GM18951 (cell line): ENCODE measurements around the gene HECW1.

ENCODE experiments used
- POLR2A ChIP-seq: IDR thresholded peaks from 4 replicates; pipeline ENCODE4 v1.6.1; 2011; ENCODE audit warnings: mild to moderate bottlenecking; ENCODE audit not compliant: insufficient read length, insufficient read depth; ENCODE audit errors: extremely low read depth
- in situ Hi-C: fragments of 300-500 bp; cut with MboI; formaldehyde crosslinking; loops from one replicate; pipeline ENCODE4 v1.12.0; 2022; ENCODE audit warnings: low sequenced_read_pairs, mixed read lengths, inconsistent platforms; ENCODE audit not compliant: unreplicated experiment

Gene HECW1

DNA sequence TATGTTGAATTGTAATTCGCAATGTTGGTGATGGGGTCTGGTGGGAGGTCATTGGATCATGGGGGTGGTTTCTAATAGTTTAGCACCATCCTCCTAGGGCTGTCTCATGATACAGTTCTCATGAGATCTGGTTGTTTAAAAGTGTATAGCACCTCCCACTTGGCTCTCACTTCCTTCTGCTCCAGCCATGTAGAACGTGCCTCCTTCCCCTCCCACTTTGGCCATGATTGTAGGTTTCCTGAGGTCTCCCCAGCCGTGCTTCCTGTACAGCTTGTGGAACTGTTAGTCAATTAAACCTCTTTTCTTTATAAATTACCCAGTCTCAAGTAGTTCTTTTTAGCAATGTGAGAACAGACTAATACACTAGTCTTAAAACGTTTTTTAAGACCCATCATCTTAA lies 15.6 kb upstream of the HECW1 start:
- TF ChIP-seq POLR2A = no peak
- in situ Hi-C loops = no loop called here

DNA sequence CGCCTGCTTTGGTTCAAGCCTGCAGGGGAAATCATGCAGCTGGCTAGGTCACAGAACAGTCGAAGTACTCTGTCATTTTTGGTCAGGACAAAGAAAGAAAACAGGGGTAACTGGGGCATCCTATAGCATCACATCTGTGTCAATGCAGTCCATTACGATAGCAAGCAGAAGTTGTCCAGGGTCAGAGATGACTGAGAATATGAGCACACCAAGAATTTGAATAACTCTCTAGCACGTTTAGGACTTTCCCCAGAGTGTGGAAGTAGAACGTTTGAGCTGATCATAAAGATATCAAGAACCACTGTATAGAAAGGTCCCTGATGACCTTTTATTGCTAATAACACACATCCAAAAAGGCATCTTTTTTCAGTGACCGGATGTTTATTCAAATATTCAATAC lies 12.7 kb upstream of the HECW1 start:
- in situ Hi-C loops = no loop called here
- TF ChIP-seq POLR2A = no peak

DNA sequence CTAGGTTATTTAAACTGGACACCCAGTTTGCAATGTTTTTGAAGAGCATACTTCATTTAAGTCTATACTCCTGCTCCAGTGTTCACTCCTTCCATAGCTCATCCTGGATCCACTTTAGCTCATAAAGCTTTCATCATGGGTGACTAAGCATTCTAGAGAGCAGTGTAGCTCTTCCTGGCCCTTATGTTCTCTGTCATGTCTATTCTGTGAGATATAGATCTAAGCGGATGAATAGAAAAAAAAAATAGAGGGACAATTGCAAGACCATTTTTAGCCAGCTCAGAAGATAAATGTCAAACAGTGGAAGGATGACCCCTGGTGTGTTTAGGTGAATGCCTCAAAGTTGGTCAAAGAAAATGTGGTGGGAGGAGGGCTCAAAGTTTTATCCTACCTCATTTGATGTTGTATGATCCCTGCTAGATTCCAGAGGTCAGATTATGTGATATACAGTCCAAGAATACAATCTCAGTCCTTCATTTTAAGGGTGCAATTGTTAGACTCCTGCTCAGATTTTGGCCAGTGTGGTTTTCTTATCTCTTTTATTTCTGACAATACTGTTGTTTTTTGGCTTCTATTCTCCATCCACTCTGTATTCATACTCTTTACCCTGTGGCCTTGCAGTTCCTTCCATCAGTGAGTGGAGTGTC lies 7.5 kb upstream of the HECW1 start:
- TF ChIP-seq POLR2A = no peak
- in situ Hi-C loops = no loop called here

DNA sequence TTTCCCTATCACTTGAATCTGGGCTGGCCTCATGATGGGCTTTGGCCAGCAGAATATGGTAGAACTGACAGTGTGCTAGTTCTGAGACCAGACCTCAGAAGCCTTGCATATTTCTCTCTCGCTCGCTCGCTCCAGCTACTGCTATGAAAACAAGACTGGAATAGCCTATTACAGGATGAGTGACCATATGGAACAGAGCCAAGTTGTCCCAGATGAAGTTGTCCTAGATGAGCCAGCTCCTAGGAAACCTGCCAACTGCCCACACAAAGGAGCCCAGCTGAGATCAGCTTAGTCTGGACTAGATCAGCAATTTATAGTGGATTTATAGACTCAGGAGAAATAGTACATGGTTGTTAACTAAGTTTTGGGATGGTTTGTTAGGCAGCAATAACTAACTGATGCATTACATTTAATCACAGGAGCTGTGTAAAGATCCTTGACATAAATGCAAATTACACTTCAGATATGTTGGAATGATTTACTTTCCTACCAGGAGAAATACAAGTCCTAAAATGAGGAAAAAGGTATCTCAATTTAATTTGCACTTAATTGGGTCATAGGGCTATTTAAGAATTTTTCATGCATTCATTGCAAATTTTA lies 6.8 kb upstream of the HECW1 start:
- in situ Hi-C loops = no loop called here
- TF ChIP-seq POLR2A = no peak

DNA sequence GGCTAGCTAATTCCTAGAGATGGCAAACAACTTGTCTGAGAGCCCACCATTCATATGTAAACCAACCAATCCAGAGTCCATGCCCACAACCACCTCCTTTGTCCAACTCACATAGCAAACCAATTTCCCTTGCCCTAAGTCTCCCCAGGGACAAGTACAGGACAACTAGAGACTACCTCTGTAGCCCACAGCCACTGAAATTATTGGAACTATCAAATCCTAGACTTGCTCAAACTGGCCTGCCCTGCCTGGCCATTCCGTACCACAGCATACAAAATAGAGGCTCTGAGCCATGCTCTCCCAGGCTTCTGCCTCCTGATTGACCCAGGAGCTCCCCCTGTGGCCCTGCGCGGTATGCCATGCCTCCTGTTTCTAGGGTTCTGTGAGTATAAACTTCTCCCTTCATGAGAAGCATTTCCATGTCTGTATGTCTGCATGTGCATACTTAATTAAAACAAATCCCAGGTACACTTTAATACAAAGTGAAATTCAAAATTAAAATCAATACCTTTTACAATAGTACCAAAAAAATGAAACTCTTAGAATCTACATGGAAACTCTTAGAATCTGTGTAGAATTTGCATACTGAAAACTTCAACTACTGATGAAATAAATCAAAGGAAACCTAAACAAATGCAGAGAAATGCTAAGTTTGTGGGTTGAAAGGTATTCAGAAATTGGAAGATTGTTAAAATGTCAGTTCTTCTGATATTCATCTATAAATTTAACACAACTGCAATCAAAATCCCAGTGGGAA lies 4.0 kb upstream of the HECW1 start:
- TF ChIP-seq POLR2A = no peak

DNA sequence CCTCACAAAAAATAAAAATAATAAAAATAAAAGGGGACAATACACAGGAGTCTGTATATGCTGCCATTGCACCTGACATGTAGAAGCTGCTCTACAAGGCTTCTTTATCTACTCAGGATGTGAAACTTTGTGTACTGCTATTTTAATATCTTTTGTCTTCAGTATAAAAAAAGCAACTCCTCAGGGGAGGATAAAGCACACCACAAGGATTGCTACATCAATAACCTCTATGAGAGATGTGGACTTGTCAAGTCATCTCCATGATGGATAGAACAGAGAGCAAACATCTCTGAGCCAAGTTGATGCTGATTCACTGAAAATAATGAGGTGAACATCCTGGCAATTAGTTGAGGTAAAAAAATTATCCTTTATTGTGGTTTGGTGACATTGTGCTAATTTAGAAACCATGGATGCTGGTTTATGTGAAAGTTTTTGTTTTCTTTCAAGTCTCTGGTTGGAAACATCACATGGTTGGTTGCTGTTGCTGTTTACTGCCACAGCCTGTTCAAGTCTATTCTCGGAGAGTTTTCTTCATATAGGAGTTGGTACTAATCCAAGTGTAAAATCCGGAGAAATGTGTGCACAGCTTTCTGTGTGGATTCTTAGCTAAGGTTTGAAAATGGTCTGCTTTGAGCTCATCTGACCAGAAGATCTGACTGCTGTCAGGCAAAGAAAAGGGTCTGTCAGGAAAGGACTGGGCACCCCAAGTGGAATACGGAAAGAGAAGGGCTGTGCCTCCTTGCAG lies 1.5 kb upstream of the HECW1 start:
- in situ Hi-C loops = no loop called here
- no peak for TF ChIP-seq POLR2A

More for the DNA sequence above, 4.0 kb upstream of the HECW1 start:
- in situ Hi-C loops = no loop called here

DNA sequence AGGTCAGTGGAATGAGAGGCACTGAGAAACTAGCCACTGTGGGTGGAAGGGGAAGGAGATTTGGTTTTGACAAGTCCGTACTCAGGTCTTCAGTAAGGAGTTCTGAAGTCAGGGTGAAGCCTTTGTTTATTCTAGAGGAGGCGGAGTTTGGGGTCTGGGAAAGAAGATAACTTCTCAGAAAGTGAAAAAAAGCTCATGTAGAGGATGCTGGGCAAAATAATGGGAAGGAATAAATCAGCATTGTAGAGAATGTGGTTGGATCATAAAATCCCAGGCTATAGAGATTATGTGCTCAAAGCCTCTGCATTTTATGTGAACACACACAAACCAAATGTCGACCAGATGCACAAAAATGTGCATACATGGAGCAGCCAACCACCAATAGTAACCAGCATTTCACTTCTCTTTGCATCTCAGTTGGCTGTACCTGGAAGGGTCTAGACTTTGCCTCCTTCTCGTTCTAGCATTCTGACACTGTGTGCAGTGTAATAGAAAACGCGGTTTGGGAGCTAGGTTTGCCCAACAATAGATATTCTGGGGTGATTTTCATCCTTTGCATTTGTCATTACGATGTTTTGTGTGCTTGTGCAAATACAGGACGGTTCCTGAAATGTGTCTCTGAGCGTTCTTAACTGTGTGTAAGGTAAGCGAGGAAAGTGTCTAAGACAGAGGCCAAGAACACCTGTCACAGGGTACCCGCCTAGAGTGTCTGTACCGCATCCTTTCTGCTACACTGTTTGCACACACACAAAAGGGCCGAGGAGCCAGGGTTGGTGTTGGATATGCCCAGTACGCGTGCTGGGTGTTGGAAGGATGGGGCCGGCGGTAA lies 603 bp upstream of the HECW1 start:
- in situ Hi-C loops = no loop called here
- no peak for TF ChIP-seq POLR2A

DNA sequence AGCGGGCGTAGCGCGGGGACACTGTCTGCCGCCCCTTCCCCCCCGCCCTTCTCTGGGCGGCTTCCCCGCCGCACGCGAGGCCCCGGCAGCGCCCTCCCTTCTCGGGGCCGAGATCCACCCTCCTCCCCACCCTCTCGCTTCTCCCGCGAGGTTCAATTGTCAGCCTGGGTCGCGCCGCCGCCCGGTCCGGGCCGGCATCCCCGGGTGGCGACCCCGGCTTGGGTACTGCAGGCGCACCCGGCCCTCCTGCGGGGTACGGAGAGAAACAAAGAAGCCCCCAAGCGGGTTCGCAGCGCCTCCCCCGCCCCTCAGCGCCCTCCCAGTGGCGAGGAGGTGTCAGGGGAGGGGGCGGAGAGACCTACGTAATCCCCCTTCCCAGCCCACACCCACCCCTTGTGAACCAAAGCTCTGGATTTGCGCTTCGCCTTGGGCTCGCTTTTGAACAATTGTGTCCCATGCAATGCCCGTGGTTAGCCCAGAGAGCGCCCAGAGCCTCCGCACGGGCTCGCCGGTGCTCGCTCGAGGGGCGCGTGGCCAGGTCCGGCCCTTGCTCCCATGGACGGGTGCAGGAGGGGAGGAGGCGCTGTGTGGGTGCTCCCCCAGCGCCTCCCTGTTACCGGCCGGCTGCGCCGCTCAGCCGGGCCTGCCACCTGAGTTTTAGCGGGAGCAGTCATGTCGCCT lies 634 bp downstream of the HECW1 start:
- TF ChIP-seq POLR2A = no peak
- in situ Hi-C loops = no loop called here

DNA sequence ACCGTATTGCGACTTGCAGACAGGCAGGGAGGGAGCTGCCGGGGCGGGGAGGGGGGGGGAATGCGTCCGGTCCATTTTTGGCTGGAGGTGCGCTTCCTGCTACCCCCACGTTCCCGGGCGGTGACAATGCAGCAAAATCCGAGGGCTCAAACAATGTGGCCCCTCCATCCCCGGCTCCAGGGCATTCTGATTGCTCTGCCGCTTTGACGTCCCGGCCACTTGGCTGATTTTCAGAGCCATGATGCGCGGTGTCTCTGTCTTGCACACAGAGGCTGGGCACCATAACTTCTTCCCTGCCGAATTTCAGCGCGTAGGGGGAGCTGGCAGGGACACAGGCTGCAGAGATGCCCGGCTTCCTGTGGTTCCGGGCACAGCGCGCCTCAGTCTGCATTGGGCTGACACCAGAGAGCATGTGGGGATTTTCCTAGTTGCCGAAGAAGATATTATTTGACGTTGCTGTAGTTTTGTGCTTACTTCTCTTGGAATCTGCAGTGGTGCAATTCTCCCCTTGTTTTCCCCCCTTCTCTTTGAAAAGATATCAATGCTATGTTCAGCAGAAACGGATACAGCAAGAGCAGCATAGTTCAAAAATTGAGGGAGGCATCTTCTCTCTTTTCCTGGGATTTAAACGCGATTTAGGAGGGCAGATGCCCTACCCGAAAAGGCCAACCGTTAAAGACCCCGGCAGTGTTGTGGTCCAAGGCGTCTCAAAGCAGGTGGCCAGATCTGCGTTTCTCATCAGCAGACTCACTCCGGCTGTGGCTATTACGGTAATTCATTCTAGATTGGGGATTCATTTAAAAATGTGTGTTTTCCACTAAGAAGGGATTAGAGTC lies 1.4 kb downstream of the HECW1 start:
- in situ Hi-C loops = no loop called here
- TF ChIP-seq POLR2A = no peak

DNA sequence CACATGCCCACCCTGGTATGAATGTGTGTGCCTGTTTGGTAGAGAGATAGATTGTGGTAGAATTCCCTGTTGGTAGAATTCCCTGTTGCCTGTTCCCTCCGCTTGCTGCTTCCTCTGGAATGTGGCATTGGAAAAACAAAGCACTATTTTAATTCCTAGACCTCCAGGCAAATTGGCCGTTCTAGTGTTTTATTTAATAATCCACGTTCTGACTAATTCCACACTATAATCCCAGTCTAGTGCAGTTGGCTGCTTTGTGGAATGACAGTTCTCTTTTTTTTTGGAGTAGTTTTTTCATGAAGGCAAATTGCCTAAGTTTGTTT lies 2.0 kb downstream of the HECW1 start:
- in situ Hi-C loops = no loop called here
- TF ChIP-seq POLR2A = no peak

DNA sequence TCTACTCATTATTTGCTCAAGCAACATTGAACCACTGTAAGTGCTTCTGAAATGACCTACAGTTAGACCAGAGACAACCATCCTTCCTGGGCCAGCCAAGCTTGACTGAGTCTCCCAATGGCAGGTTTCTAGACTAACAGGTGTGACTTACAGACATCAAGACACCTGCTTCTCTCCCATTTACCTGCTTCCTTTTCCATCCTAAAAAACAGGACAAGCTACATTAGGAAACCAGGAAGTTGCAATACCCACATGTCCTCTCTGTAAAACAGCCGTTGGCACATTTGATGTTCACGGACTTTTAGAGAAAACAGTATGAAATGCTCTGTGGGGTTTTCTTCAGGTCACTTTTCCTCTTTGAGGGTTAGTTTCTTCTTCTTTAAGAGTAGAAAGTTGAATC lies 4.0 kb downstream of the HECW1 start:
- TF ChIP-seq POLR2A = no peak
- in situ Hi-C loops = no loop called here
